Liver (tissue), 9 donors: ENCODE results near the gene CDK9. TPM values are rescaled to one million over a fixed set of nuclear protein-coding genes. Genes with fewer than 3 reads are reported as not detected.
A peak's percentile ranks its signal among the peaks of the same experiment; 100 is the strongest.

Source experiments
- DNase-seq: peaks from one replicate; pipeline ENCODE4 v3.0.0-alpha.2; 2017; ENCODE audit warnings: low spot score
- H3K27ac ChIP-seq, 2 donors: one replicate each; pipeline ENCODE4 v1.7.0; 2013; ENCODE audit warnings: inconsistent platforms in 2 of 2, low read length in 2 of 2, control low read depth in 1 of 2, low read depth in 1 of 2, mild to moderate bottlenecking in 1 of 2
- H3K27me3 ChIP-seq, 4 donors: one replicate each; pipeline versions ENCODE4 v1.6.1 to v1.7.0; 2013; ENCODE audit warnings: low read length in 3 of 4, inconsistent platforms in 1 of 4, mild to moderate bottlenecking in 1 of 4, moderate library complexity in 1 of 4; ENCODE audit not compliant: control insufficient read depth in 4 of 4, insufficient read depth in 4 of 4
- H3K36me3 ChIP-seq, 4 donors: one replicate each; pipeline versions ENCODE4 v1.6.1 to v1.7.0; 2013; ENCODE audit warnings: low read length in 3 of 4, mild to moderate bottlenecking in 3 of 4, low read depth in 1 of 4, moderate library complexity in 1 of 4; ENCODE audit not compliant: control insufficient read depth in 4 of 4, insufficient read depth in 3 of 4
- H3K4me1 ChIP-seq, 4 donors: one replicate each; pipeline versions ENCODE4 v1.6.1 to v1.7.0; 2013; ENCODE audit warnings: low read length in 3 of 4, mild to moderate bottlenecking in 3 of 4, moderate library complexity in 1 of 4; ENCODE audit not compliant: control insufficient read depth in 4 of 4, insufficient read depth in 4 of 4
- H3K4me3 ChIP-seq, 3 donors: one replicate each; pipeline versions ENCODE4 v1.6.1 to v1.7.0; 2013; ENCODE audit warnings: low read length in 3 of 3, control low read depth in 1 of 3, low read depth in 1 of 3, mild to moderate bottlenecking in 1 of 3
- H3K9ac ChIP-seq, 2 donors: one replicate each; pipeline ENCODE4 v1.7.0; 2013; ENCODE audit warnings: low read length in 2 of 2, mild to moderate bottlenecking in 2 of 2, moderate library complexity in 2 of 2, control low read depth in 1 of 2, low read depth in 1 of 2
- H3K9me3 ChIP-seq, 4 donors: one replicate each; pipeline versions ENCODE4 v1.6.1 to v1.7.0; 2013; ENCODE audit warnings: low read length in 3 of 4; ENCODE audit not compliant: control insufficient read depth in 4 of 4
- EGR1 ChIP-seq, 2 donors: IDR thresholded peaks; 2 replicates each; pipeline ENCODE4 v1.6.1; 2016 to 2018; ENCODE audit warnings: antibody characterized with exemption in 2 of 2, low read depth in 2 of 2
- FOXA1 ChIP-seq: IDR thresholded peaks from 2 replicates; pipeline ENCODE4 v1.6.1; 2016; ENCODE audit warnings: antibody characterized with exemption
- FOXA2 ChIP-seq: IDR thresholded peaks from 2 replicates; pipeline ENCODE4 v1.6.1; 2016; ENCODE audit warnings: antibody characterized with exemption
- GABPA ChIP-seq, 2 donors: IDR thresholded peaks in 1 of 2; conservative IDR thresholded peaks in 1 of 2; 2 replicates each; pipeline ENCODE4 v1.6.1; 2016; ENCODE audit warnings: antibody characterized with exemption in 2 of 2, mild to moderate bottlenecking in 1 of 2, moderate library complexity in 1 of 2
- HNF4A ChIP-seq, 2 donors: conservative IDR thresholded peaks; 2 replicates each; pipeline ENCODE4 v1.6.1; 2016; ENCODE audit warnings: antibody characterized with exemption in 2 of 2, mild to moderate bottlenecking in 2 of 2
- HNF4G ChIP-seq: IDR thresholded peaks from 2 replicates; pipeline ENCODE4 v1.6.1; 2016; ENCODE audit warnings: antibody characterized with exemption
- MAX ChIP-seq: IDR thresholded peaks from 2 replicates; pipeline ENCODE4 v1.6.1; 2016; ENCODE audit warnings: antibody characterized with exemption
- NR2F2 ChIP-seq: IDR thresholded peaks from 2 replicates; pipeline ENCODE4 v1.6.1; 2016; ENCODE audit warnings: antibody characterized with exemption
- RAD21 ChIP-seq, 2 donors: IDR thresholded peaks; 2 replicates each; pipeline ENCODE4 v1.6.1; 2016; ENCODE audit warnings: antibody characterized with exemption in 2 of 2, mild to moderate bottlenecking in 2 of 2
- RXRA ChIP-seq, 2 donors: IDR thresholded peaks; 2 replicates each; pipeline ENCODE4 v1.6.1; 2017 to 2018; ENCODE audit warnings: antibody characterized with exemption in 2 of 2, mild to moderate bottlenecking in 1 of 2
- YY1 ChIP-seq: IDR thresholded peaks from 2 replicates; pipeline ENCODE4 v1.6.1; 2016; ENCODE audit warnings: antibody characterized with exemption, mild to moderate bottlenecking
- ZBTB33 ChIP-seq: IDR thresholded peaks from 2 replicates; pipeline ENCODE4 v1.6.1; 2016; ENCODE audit warnings: antibody characterized with exemption
- WGBS: extraction: QIAGEN DNeasy Blood & Tissue Kit; methylation state at CpG from one replicate; pipeline ENCODE4 v1.1.7; 2013; 5-methylcytosine and 5-hydroxymethylcytosine counted together
- polyA plus RNA-seq, 2 donors: library from polyadenylated mRNA; stranded (reverse) in 1 of 2; unstranded in 1 of 2; fragments of 200-250 nt in 1 of 2; fragments of >200 nt in 1 of 2; fragmentation: Nextera tagmentation in 1 of 2; extraction: Ambion mirVana in 1 of 2; gene quantifications; one replicate each; pipeline versions ENCODE4 v1.2.1 to v1.2.3, GENCODE V29; 2013 to 2015
- total RNA-seq, 2 donors: library from RNA; depleted of rRNA; stranded (reverse); fragments of >200 nt; gene quantifications; one replicate each; pipeline ENCODE4 v1.2.3, GENCODE V29; 2014
- TF ChIP-seq, protein P1 (sequence below): fragments of 150-350 bp; IDR thresholded peaks from 2 replicates; pipeline ENCODE4 v1.5.1; 2017; ENCODE audit warnings: improper control_type of control experiment, low read depth, low read length; ENCODE audit not compliant: missing input control
- donor health status: healthy.
- donor health status: healthy.
- donor health status: healthy.
- donor health status: healthy.
- donor health status: healthy.

CDK9 gene
- total and polyA plus RNA-seq, 4 donors, result 31.8 to 41.4 (median 36.8) TPM

DNA sequence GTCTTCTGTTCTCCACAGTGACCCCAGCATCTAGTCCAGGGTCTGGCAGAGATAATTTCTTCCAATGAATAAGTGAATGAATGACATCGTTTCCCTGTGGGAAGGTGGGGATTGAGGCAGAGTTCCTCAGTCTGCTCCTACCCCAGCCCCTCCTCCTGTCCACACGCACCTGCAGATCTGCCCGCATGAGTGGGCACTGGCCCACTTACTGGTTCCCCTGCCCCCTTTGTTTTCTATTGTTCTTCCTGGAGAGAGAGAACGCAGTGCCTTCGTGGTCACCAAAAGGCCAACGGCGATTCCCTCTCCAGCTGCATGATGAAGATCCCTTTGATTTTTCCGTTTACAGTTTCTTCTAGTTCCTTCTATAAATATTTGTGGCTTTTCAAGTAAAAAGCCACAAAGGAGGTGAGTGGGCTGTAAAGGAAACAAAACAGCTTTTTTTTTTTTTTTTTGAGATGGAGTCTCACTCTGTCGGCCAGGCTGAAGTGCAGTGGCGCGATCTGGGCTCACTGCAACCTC is 11.1 kb downstream of the CDK9 start:
- 44% methylated on average over 11 of the region's 11 CpGs for WGBS
- H3K4me3 ChIP-seq, result no peak overlapping the region

DNA sequence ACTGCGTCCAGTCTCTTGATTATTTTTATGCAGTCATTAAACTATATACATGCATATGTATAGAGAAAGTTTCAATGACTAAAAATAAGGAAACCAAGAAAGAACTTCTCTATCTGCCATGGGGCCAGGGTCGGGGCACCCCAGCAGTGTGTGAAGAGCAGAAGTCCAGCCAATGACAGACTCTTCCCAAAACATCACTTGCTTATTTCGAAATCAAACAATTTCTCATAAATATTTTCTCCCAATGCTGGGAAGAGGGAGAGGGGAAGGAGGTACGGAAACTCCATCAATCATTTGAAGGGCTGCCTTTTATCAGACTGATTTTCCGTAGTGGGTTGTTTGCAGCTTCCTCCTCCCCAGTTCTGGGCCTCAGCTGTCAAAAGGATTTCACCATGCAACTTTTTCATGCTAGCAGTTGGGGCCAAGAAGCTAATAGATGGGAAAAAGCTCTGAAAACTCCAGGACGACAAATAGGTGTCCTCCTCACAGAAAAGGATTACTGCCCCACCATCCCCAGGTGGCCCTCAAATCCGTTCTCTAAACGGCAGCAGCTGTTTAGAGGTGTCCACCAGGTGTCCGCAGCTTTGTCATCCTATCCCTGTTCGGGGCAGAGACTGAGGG is 16.2 kb downstream of the CDK9 start:
- Histone ChIP-seq H3K27me3 (no peaks in the 10 kb centered on the region), H3K9ac (peak overlapping the region; percentile 39 to 79), H3K4me1 (peaks cover 12 to 45% (median 35%) of the 10 kb centered on the region in 4 donors), H3K9me3 (no peaks in the 10 kb centered on the region), H3K4me3 (peak overlapping the region in 2 of 3 donors; percentile 51 to 86), H3K27ac (peak overlapping the region; percentile 96), H3K36me3 (peaks cover 2 to 8% (median 3%) of the 10 kb centered on the region in 4 donors)
- DNase-seq, result no peak
- TF ChIP-seq, protein P1, sequence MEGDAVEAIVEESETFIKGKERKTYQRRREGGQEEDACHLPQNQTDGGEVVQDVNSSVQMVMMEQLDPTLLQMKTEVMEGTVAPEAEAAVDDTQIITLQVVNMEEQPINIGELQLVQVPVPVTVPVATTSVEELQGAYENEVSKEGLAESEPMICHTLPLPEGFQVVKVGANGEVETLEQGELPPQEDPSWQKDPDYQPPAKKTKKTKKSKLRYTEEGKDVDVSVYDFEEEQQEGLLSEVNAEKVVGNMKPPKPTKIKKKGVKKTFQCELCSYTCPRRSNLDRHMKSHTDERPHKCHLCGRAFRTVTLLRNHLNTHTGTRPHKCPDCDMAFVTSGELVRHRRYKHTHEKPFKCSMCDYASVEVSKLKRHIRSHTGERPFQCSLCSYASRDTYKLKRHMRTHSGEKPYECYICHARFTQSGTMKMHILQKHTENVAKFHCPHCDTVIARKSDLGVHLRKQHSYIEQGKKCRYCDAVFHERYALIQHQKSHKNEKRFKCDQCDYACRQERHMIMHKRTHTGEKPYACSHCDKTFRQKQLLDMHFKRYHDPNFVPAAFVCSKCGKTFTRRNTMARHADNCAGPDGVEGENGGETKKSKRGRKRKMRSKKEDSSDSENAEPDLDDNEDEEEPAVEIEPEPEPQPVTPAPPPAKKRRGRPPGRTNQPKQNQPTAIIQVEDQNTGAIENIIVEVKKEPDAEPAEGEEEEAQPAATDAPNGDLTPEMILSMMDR, result peak; percentile 13
- peak in 1 of 2 donors; percentile 43 for TF ChIP-seq RAD21 (IDR thresholded peaks at IDR 0.05)
- peak; percentile 8 for TF ChIP-seq NR2F2
- TF ChIP-seq GABPA (IDR thresholded peaks at IDR 0.05 in 1 of 2, conservative IDR thresholded peaks at IDR 0.05 in 1 of 2), result no peak
- peak in 1 of 2 donors; percentile 59 for TF ChIP-seq RXRA (IDR thresholded peaks at IDR 0.05)
- WGBS, result 22% methylated on average over 10 of the region's 10 CpGs

More for the DNA sequence above, 11.1 kb downstream of the CDK9 start:
- Histone ChIP-seq H3K9ac (peak overlapping the region in 1 of 2 donors; percentile 68), H3K36me3 (peaks cover 0 to 2% (median 0%) of the 10 kb centered on the region in 4 donors), H3K27ac (peak overlapping the region; percentile 63 to 80), H3K9me3 (no peaks in the 10 kb centered on the region), H3K27me3 (no peaks in the 10 kb centered on the region), H3K4me1 (peaks cover 21 to 70% (median 52%) of the 10 kb centered on the region in 4 donors)
- DNase-seq, result no peak
- no peak for TF ChIP-seq RAD21 (IDR thresholded peaks at IDR 0.05)
- no peak for TF ChIP-seq RXRA (IDR thresholded peaks at IDR 0.05)
- no peak for TF ChIP-seq HNF4G
- TF ChIP-seq EGR1 (IDR thresholded peaks at IDR 0.05; ENCODE audit: low read depth in 2 of 2), result no peak
- no peak for TF ChIP-seq FOXA2
- no peak for TF ChIP-seq MAX
- TF ChIP-seq YY1, result no peak
- TF ChIP-seq ZBTB33, result no peak
- no peak for TF ChIP-seq HNF4A (conservative IDR thresholded peaks at IDR 0.05)
- no peak for TF ChIP-seq FOXA1
